DMS79 treated with DMSO at 0.1 percent for 48 hours (cell line): ENCODE results near the gene DPM2.

Experiments
- DNase-seq: peaks from one replicate; lab custom pipeline; 2025; lab: John Stamatoyannopoulos, UW

The DPM2 gene

GRCh38 chr9:127898433-127899127, 39.1 kb downstream of the DPM2 start:
- no peak for DNase-seq

GRCh38 chr9:127897193-127897692, 40.4 kb downstream of the DPM2 start:
- no peak for DNase-seq

- no peak for DNase-seq
Observed at GRCh38 chr9:127896395-127897192, 41.1 kb downstream of the DPM2 start.

- no peak for DNase-seq
Observed at GRCh38 chr9:127895811-127896210, 41.8 kb downstream of the DPM2 start.

- no peak for DNase-seq
Observed at GRCh38 chr9:127893392-127893791, 44.3 kb downstream of the DPM2 start.

GRCh38 chr9:127892831-127893230, 44.8 kb downstream of the DPM2 start:
- DNase-seq = no peak

GRCh38 chr9:127890053-127890452, 47.6 kb downstream of the DPM2 start:
- no peak for DNase-seq

GRCh38 chr9:127887792-127888191, 49.9 kb downstream of the DPM2 start:
- DNase-seq = no peak

- no peak for DNase-seq
Observed at GRCh38 chr9:127886401-127886972, 51.2 kb downstream of the DPM2 start.

- DNase-seq = no peak
Observed at GRCh38 chr9:127885508-127886281, 52.0 kb downstream of the DPM2 start.
